Mucosa of gallbladder (tissue), 1 donor: ENCODE measurements around the gene TYW5. TPM values are rescaled to one million over a fixed set of nuclear protein-coding genes. Genes with fewer than 3 reads are reported as not detected.

ENCODE experiments used
- DNase-seq: peaks from one replicate; pipeline ENCODE4 v3.0.0-alpha.2; 2020; ENCODE audit warnings: low spot score
- total RNA-seq: library from RNA; stranded (reverse); gene quantifications from one replicate; pipeline ENCODE4 v1.2.1, GENCODE V29; 2021
- donor health status: DM: no; HTN: no; CAD: no.

The TYW5 gene, protein sequence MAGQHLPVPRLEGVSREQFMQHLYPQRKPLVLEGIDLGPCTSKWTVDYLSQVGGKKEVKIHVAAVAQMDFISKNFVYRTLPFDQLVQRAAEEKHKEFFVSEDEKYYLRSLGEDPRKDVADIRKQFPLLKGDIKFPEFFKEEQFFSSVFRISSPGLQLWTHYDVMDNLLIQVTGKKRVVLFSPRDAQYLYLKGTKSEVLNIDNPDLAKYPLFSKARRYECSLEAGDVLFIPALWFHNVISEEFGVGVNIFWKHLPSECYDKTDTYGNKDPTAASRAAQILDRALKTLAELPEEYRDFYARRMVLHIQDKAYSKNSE
- total RNA-seq = 6.5 TPM

- peak; percentile 82 for DNase-seq
Observed at GRCh38 chr2:199955339-199956061, at the start of gene TYW5, which contains the start of gene MAIP1. Gene TYW5, minus strand, starts transcription at chr2:199955491. Its CDS starts 21 bp downstream, at chr2:199955470. Gene MAIP1, plus strand, starts transcription at chr2:199955582. Its CDS starts 217 bp downstream, at chr2:199955799.

- no peak for DNase-seq
Observed at GRCh38 chr2:200003444-200003843, 48.2 kb upstream of the TYW5 start.

DNA sequence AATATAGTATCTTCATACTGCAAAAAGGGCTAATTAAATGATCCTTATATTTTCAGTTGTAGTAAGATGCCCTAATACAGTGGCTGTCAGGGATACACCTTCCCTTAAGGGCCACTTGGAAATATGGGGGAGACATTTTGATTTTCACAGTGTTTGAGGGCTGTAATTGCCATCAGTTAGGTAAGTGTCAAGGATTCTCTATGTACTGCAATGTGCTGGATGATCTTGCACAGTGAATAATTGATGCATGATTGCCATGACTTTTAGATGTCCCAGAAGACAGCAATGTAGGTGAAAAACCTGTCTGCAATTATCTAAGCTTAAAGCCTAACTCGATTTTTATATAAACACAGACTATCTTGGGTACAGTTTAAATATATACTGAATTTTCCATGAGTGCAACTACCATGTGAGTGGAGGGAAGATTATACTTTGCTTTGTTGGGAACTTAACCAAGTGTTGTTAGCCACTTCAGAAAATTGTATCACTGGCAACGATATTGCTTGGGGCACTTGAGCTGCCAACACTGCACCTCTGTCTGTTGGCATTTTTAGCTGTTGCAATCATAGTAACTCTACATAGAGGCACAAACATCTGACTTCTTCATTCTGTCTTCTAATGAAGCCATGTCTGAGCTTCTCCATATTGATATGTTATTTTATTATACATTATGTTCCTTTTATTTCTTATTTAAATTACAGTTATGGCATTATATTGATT, 45.3 kb upstream of the TYW5 start:
- no peak for DNase-seq

GRCh38 chr2:199999166-199999565, 43.9 kb upstream of the TYW5 start:
- DNase-seq = no peak

- no peak for DNase-seq
Observed at GRCh38 chr2:199997296-199997695, 42.0 kb upstream of the TYW5 start.

DNA sequence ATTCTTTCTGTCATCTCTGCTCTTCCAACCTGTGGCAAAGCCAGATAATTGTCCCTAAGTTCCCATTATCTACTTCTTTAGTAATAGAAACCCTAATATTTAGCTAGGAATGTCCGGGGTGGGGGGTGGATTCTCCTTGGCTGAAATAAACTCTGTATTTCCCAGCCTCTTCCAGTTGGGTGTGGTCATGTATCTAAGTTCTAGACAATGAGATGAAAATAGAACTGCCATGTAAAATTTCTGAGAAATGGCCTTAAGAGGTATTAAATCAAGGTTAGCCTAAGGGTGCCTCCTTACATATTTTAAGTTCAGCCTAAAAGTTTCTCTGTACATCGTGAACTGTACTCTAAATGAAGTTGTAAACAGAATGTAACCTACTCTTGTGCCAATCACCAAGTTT, 39.6 kb upstream of the TYW5 start:
- no peak for DNase-seq

GRCh38 chr2:199994371-199994770, 39.1 kb upstream of the TYW5 start:
- DNase-seq = no peak

DNA sequence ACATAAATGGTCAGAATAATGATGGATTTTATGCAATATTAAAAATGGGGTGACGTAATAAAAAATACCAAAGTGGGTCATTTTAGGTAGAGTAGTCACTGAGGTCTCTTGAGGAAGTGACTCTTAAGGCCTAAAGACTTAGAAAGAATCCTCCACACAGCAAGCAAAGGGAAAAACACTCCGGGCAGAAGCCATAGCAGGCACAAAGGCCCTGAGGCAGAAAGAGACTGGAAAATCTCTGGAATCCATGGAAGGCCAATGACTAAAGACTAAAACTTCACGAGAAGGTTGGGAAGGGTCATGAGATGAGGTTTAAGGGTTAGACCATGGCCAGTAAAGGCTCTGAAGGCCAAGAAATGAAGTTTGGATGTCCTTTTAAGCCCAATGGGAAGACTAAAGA, 37.0 kb upstream of the TYW5 start:
- DNase-seq = no peak

DNA sequence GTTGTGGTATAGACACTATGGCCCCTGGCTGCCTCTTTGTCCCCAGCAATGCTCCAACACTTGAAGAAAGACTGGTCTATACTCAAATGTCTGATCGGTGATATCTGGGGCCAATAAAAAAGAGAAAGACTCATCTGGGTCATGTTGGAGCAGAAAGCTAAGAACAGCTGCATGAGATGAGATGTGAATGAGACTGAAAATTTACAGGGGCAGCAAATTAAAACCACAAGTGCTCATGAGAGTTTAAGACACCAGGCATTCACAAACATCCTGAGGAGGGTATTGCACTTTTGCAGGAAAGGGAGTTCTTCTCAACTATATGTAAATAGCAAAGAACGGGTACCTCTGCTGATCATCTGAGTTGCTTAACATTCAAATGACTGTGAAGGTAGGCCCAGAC, 36.4 kb upstream of the TYW5 start:
- DNase-seq = no peak

DNA sequence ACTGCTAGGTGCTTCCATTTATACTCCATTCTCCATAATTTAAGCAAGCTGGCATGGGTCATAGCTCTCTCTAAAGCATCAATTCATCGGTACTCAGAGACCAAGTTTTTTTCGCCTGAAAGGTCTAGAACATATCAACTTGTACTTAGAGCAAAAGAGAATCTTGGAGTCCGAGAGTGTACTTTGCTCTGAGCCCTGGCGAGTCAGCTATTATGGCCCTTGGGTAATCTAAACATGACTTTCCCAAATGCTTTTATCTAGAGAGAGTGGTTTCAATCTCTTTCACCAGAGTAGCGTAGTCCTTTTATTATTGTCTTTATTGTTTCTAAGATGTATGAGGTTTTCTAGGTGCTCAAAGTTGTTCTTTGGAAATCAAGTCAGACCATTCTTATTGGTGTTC, 34.5 kb upstream of the TYW5 start:
- no peak for DNase-seq

DNA sequence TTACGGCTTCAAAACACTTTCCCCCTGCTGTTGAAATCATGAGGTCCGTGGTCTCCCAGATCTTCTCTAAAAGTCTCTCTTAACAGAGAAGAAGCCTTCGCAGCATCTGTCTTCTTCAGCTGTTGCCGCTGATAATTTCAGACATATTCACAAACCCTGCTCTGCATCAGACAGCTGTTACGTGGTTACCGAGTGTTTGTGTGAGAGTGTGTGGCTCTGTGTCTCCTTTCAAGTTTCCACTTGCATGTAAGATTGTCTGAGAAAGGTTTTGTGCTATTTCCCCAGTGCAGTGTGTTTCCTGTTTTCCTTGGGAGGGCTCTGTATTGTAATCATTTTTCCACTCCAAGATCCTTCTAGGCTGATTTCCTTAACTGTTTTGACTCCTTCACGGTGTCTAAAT, 32.9 kb upstream of the TYW5 start:
- no peak for DNase-seq

GRCh38 chr2:199987586-199987985, 32.3 kb upstream of the TYW5 start:
- DNase-seq = no peak

DNA sequence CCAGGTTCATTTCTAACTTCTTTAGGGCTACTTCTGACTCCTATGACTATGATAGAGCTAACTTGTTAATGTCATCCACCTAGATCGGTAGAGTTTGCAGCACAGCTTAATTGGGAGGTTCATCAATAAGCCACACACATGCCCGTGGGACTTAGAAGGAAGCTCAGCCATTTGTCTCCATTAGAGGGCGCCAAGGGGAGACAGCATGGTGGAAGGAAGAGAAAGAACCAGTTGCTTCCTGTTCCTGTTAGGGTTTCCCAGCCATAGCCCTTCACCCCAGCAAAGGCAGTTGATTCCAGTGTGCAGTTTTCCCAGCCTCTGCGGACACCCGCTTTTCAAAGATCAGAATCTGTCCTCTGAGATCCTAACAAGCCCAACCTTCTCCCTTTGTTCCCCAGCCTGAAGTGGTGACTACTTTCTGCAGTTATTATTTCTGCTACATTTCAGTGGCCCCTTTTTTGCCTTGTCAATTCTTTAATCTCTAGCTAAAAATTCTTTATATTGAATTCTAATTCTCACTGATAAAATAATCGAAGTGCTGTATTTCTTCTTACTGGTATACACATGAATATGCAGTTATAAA, 30.4 kb upstream of the TYW5 start:
- peak; percentile 65 for DNase-seq

DNA sequence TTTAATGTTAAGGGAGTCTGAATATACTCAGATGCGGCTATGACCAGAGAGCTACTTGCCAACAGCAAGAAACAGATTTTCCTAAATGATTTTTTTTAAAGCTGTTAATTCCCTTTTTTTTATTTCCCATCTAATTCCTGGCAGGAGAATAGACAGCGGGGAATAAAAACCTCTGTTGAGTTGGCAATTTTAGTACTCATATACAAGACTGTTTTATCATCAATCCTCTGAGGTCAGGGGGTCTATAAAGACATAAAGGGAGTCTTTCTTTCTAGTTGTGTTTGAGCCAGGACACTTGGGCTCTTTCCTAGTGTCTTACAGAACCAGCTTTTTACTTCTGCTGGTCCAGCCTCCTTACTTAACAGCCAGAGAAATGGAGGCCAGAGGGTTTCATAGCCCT, 29.5 kb upstream of the TYW5 start:
- no peak for DNase-seq

GRCh38 chr2:199984159-199984558, 28.9 kb upstream of the TYW5 start:
- no peak for DNase-seq

DNA sequence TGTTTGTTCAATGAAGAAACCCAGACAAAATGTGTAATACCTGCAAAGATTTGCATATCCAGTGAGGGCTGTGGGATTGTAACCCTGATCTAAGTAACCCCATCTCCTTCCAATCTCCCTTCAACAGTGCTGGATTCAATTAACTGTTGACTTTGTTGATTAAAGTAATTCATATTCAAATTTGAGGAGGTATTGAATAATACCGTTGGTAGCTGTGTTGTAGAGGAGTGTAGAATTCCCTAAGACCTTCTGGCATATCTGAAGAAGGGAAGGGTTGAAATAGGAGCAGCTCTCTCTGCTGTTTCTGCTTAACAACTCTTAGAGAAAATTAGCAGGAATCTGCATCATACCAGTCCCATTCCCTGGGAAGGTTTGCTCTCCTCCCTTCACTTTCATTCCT, 28.2 kb upstream of the TYW5 start:
- DNase-seq = no peak

- DNase-seq = no peak
Observed at GRCh38 chr2:199982126-199982843, 27.0 kb upstream of the TYW5 start.

DNA sequence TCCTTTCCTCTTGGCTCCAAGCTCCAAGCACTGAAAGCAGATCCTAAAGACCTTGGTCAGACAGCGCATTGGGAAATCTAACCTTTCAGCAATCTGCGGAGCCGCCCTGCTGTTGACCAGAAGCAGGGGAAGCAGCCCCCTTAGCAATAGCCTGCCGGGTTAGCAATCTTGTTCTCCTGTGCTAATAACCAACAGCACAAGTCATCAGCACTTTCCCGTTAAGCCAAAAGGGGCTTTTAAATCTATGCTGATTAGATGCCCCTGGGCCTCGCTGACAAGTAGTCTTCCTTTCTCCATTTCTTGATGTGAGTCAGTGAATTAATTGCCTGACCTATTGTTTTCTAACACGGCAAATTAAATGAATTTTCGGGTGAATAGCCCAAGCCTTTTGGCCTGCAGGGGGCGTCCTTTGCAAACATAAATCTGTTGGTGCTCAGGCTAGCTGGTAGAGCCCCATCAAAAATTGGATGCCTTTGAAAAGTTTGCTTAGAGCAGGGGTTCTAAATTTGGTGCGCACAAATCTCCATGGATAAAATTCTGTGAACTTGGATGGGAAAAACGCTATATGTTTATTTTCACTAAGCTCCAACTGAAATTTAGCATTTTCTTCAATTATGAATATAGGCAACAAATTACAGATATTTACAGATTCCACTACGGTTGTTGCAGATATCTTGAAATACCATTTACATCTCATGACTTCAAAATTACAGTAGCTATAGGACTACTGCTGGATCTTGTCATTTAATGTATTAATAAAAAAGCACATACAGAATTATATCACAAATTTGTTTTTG, 24.7 kb upstream of the TYW5 start:
- peak; percentile 89 for DNase-seq

DNA sequence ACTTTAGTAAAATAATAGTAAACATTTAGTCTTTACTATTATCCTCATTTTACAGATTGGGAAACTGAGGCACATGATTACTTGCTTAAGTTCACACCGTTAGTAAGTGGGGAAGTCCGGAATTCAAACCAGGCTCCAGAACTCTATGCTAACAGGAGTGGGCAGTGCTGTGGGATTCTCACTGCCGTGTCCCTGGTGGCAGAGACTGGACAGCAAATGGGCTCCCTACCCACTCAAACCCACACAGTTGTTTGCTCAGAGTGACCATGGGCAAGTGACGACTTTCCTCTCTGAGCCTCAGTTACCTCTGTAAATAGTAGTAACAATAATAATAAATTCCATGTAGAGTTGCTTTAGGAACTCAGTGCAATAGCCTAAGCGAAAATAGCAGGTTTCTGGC, 24.1 kb upstream of the TYW5 start:
- no peak for DNase-seq

DNA sequence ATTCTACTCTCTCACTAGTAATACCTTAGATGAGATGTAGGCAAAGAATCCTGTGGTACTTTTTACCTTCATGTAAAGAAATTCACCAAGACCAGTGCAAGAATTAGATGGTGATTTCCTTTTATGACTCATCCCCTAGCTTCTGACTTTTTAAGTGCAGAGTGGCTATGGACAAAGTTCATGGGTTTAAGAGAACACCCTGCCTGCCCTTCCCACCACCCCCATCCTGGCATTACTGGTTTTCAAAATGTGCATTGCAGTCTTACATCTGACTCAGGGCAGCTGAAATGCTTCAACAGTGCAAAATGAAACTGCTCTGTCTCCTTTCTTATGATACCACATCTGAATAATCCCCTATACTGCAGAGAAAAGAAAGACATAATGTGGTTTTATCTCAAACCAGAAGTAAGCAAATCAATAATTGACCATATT, 22.7 kb upstream of the TYW5 start:
- peak; percentile 74 for DNase-seq
